GM12878 (cell line): ENCODE results near the gene PTPN13. TPM values are rescaled to one million over a fixed set of nuclear protein-coding genes. Genes with fewer than 3 reads are reported as not detected.

Experiments
- ATAC-seq: fragments of 200-7000 bp; cut with Tn5 transposase; 3 replicates; pipeline ENCODE4 v1.9.1; 2020; ENCODE audit warnings: mild to moderate bottlenecking, moderate library complexity
- BruUV-seq: library from RNA; stranded (reverse); fragments of 400-500 nt; replicated peaks from 2 replicates; lab custom pipeline; 2021; lab: Mats Ljungman, UMichigan
- CTCF ChIA-PET: fragments of 300-600 bp; sonication (Branson Sonifier 250); formaldehyde crosslinking; extraction: SDS; loops from one replicate; lab custom pipeline; 2021; ENCODE audit warnings: inconsistent platforms; lab: Yijun Ruan, JAX
- POLR2A ChIA-PET: fragments of 350-600 bp; formaldehyde crosslinking; extraction: SDS; loops from one replicate; lab custom pipeline; 2021; ENCODE audit warnings: inconsistent platforms; lab: Charles Lee
- RAD21 ChIA-PET: fragments of 300-600 bp; sonication (Branson Sonifier 250); formaldehyde crosslinking; loops from one replicate; lab custom pipeline; 2023; ENCODE audit warnings: antibody characterized with exemption; ENCODE audit not compliant: unreplicated experiment; lab: Charles Lee
- SMC1A ChIA-PET: fragments of 300-600 bp; sonication (Branson Sonifier 250); formaldehyde crosslinking; loops from one replicate; lab custom pipeline; 2023; ENCODE audit not compliant: unreplicated experiment, uncharacterized antibody; lab: Charles Lee
- DNase-seq: peaks from one replicate; pipeline ENCODE4 v3.0.0-alpha.2; 2011; ENCODE audit warnings: low read depth, low spot score
- FAIRE-seq: peaks from 3 replicates; lab custom pipeline; 2011; peaks lifted over from hg19 to GRCh38; lab: Jason Lieb, UNC
- H2AFZ ChIP-seq: 2 replicates; pipeline ENCODE4 v1.6.0; 2011; ENCODE audit warnings: low read depth, low read length, control low read depth; ENCODE audit not compliant: control insufficient read depth
- H3K27ac ChIP-seq: 2 replicates; pipeline ENCODE4 v1.5.1; 2011; ENCODE audit warnings: control low read depth; ENCODE audit not compliant: control insufficient read depth, insufficient read depth
- H3K27me3 ChIP-seq, 2 experiments: replicated peaks in 1 of 2; 2 replicates each; pipeline versions ENCODE4 v1.6.0 to v1.6.1; 2011; ENCODE audit warnings: low read length in 1 of 2; ENCODE audit not compliant: control insufficient read depth in 2 of 2, insufficient read depth in 2 of 2
- H3K36me3 ChIP-seq, 2 experiments: 2 replicates each; pipeline ENCODE4 v1.5.1; 2011; ENCODE audit warnings: low read length in 1 of 2; ENCODE audit not compliant: control insufficient read depth in 2 of 2, insufficient read depth in 2 of 2
- H3K4me1 ChIP-seq: 2 replicates; pipeline ENCODE4 v1.6.1; 2011; ENCODE audit warnings: mild to moderate bottlenecking, low read length, moderate library complexity, mixed read lengths; ENCODE audit not compliant: control insufficient read depth, insufficient read depth
- H3K4me2 ChIP-seq: 2 replicates; pipeline ENCODE4 v1.6.0; 2011; ENCODE audit warnings: control low read depth; ENCODE audit not compliant: control insufficient read depth, insufficient read depth
- H3K4me3 ChIP-seq: fragments of 200-600 bp; sonication (generic); 2 replicates; pipeline ENCODE4 v1.5.1; 2016
- H3K79me2 ChIP-seq: 2 replicates; pipeline ENCODE4 v1.6.0; 2011; ENCODE audit warnings: low read length; ENCODE audit not compliant: control insufficient read depth, insufficient read depth
- H3K9ac ChIP-seq: 2 replicates; pipeline ENCODE4 v1.8.0; 2011; ENCODE audit warnings: low read length, control low read depth, mixed read lengths; ENCODE audit not compliant: control insufficient read depth, insufficient read depth
- H3K9me3 ChIP-seq: replicated peaks from 3 replicates; pipeline ENCODE4 v1.5.1; 2011; ENCODE audit warnings: mild to moderate bottlenecking, low read length; ENCODE audit not compliant: control insufficient read depth, insufficient read depth
- H4K20me1 ChIP-seq: 2 replicates; pipeline ENCODE4 v1.6.0; 2011; ENCODE audit not compliant: control insufficient read depth, insufficient read depth
- CEBPB ChIP-seq, 2 experiments: fragments of 150-350 bp in 1 of 2; IDR thresholded peaks; 2 replicates each; pipeline ENCODE4 v1.6.1; 2012 to 2014; ENCODE audit warnings: low read depth in 2 of 2, low read length in 2 of 2, borderline replicate concordance in 1 of 2, inconsistent platforms in 1 of 2
- CREM ChIP-seq: IDR thresholded peaks from 2 replicates; pipeline ENCODE4 v1.6.1; 2014; ENCODE audit warnings: antibody characterized with exemption, low read depth
- HDAC2 ChIP-seq: fragments of 200-600 bp; sonication (generic); IDR thresholded peaks from 2 replicates; pipeline ENCODE4 v1.6.1; 2017
- RCOR1 ChIP-seq: conservative IDR thresholded peaks from 2 replicates; pipeline ENCODE4 v1.6.1; 2012; ENCODE audit warnings: low read depth, low read length, improper control_type of control experiment
- SMARCA5 ChIP-seq: fragments of 450-650 bp; IDR thresholded peaks from 2 replicates; pipeline ENCODE4 v1.6.1; 2017; ENCODE audit warnings: mild to moderate bottlenecking
- WGBS: methylation state at CpG from one replicate; pipeline ENCODE4 v1.1.6; 2016; ENCODE audit warnings: low lambda C conversion rate; ENCODE audit not compliant: insufficient replicate concordance, insufficient coverage; ENCODE audit errors: missing lambda C conversion rate; 5-methylcytosine and 5-hydroxymethylcytosine counted together
- in situ Hi-C: fragments of 300-500 bp; cut with MboI; formaldehyde crosslinking; loops from 9 replicates; pipeline ENCODE4 v1.14.3; 2018; ENCODE audit warnings: mixed read lengths
- intact Hi-C: fragments of 100-400 bp; cut with micrococcal nuclease; formaldehyde crosslinking; loops from one replicate; pipeline ENCODE4 v1.14.2; 2022; ENCODE audit not compliant: unreplicated experiment
- polyA plus RNA-seq, 11 experiments: library from polyadenylated mRNA; depleted of rRNA in 4 of 11; unstranded in 6 of 11; stranded (reverse) in 5 of 11; fragments of >200 nt; fragmentation: Nextera tagmentation in 4 of 11; fragmentation: Illumina TruSeq in 1 of 11; extraction: Ambion mirVana in 4 of 11; extraction: Trizol in 1 of 11; gene quantifications; 1 replicate in 1 of 11; 2 replicates in 10 of 11; pipeline versions ENCODE4 v1.2.1 to v1.2.3, GENCODE V29; 2011 to 2016; ENCODE audit warnings: inconsistent platforms in 2 of 11, missing spikeins in 2 of 11, low read depth in 1 of 11
- total RNA-seq, 4 experiments: library from RNA; depleted of rRNA in 3 of 4; stranded (reverse); fragments of >200 nt in 3 of 4; fragmentation: Illumina TruSeq in 1 of 4; extraction: Trizol in 1 of 4; gene quantifications; 2 replicates each; pipeline versions ENCODE4 v1.2.1 to v1.2.3, GENCODE V29; 2013 to 2021
- TF ChIP-seq, protein P1 (sequence below): fragments of 450-650 bp; IDR thresholded peaks from 2 replicates; pipeline ENCODE4 v1.6.1; 2017; ENCODE audit warnings: mild to moderate bottlenecking, moderate library complexity
- TF ChIP-seq, protein P2 (sequence below): fragments of 450-650 bp; IDR thresholded peaks from 2 replicates; pipeline ENCODE4 v1.6.1; 2017; ENCODE audit warnings: low read depth, mild to moderate bottlenecking, moderate library complexity
- TF ChIP-seq, protein P3 (sequence below): fragments of 450-650 bp; formaldehyde crosslinking; IDR thresholded peaks from 2 replicates; pipeline ENCODE4 v1.4.0; 2020; ENCODE audit warnings: mild to moderate bottlenecking, moderate library complexity
- TF ChIP-seq, protein P4 (sequence below): fragments of 450-650 bp; IDR thresholded peaks from 2 replicates; pipeline ENCODE4 v1.6.1; 2017; ENCODE audit warnings: borderline replicate concordance
- TF ChIP-seq, protein P5 (sequence below): IDR thresholded peaks from 2 replicates; pipeline ENCODE4 v1.6.1; 2011; ENCODE audit warnings: borderline replicate concordance, low read depth, mild to moderate bottlenecking, moderate library complexity, mixed read lengths, low read length; ENCODE audit not compliant: insufficient read depth; ENCODE audit errors: extremely low read length

The PTPN13 gene
- total and polyA plus RNA-seq, 10 of the 15 experiments (the other 5 are each of a cell fraction or from before 2014, with no cell fraction given), result 8.5 to 69.4 (median 33.9) TPM

DNA sequence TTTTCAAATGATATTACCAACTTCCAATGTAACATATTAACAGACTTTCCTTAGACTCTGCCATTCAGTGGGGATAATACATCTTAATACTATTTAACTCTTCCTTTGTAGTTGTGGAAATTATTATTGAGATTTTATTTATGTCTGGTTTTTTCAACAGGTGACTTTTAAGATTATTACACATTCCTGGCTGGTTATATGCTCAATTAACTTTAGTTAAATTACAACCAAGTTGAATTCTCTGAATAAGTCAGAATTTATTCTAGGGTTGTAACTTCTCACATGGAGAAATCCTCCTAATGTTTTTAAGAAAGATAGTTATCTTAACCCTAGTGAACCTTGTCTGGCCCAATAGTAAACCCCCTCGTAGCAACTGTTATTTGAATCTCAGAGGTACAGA is 147.7 kb downstream of the PTPN13 start (continued):
- TF ChIP-seq, protein P1, sequence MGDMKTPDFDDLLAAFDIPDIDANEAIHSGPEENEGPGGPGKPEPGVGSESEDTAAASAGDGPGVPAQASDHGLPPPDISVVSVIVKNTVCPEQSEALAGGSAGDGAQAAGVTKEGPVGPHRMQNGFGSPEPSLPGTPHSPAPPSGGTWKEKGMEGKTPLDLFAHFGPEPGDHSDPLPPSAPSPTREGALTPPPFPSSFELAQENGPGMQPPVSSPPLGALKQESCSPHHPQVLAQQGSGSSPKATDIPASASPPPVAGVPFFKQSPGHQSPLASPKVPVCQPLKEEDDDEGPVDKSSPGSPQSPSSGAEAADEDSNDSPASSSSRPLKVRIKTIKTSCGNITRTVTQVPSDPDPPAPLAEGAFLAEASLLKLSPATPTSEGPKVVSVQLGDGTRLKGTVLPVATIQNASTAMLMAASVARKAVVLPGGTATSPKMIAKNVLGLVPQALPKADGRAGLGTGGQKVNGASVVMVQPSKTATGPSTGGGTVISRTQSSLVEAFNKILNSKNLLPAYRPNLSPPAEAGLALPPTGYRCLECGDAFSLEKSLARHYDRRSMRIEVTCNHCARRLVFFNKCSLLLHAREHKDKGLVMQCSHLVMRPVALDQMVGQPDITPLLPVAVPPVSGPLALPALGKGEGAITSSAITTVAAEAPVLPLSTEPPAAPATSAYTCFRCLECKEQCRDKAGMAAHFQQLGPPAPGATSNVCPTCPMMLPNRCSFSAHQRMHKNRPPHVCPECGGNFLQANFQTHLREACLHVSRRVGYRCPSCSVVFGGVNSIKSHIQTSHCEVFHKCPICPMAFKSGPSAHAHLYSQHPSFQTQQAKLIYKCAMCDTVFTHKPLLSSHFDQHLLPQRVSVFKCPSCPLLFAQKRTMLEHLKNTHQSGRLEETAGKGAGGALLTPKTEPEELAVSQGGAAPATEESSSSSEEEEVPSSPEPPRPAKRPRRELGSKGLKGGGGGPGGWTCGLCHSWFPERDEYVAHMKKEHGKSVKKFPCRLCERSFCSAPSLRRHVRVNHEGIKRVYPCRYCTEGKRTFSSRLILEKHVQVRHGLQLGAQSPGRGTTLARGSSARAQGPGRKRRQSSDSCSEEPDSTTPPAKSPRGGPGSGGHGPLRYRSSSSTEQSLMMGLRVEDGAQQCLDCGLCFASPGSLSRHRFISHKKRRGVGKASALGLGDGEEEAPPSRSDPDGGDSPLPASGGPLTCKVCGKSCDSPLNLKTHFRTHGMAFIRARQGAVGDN, result no peak
- TF ChIP-seq RCOR1 (no peak), CREM (no peak)

DNA sequence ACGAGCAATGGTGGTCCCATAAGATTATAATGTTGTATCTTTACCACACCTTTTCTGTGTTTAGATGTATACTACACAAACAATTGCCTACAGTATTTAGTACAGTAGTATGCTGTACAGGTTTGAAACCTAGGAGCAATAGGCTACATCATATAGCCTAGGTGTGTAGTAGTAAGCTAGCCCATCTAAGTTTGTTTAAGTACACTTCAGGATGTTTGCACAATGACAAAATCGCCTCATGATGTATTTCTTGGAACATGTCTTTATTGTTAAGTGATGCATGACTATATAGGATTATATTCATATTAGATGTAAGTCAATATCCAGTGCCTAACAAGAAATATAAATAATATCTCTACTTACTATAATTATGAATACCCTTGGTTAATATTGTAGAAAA is 150.5 kb downstream of the PTPN13 start:
- 0% methylated on average over 2 of the region's 2 CpGs for WGBS
- Histone ChIP-seq H3K4me3 (no peak overlapping the region), H3K36me3 (peaks cover 0 to 4% of the 10 kb centered on the region in 2 experiments; a peak in 2 of 4 replicates), H3K79me2 (no peaks in the 10 kb centered on the region), H3K9me3 (no peaks in the 10 kb centered on the region; the same call in 2 of the 3 replicates), H3K4me2 (no peak overlapping the region), H2AFZ (no peak overlapping the region), H3K27me3 (no peaks in the 10 kb centered on the region), H4K20me1 (no peaks in the 10 kb centered on the region), H3K27ac (no peak overlapping the region), H3K4me1 (no peaks in the 10 kb centered on the region), H3K9ac (no peak overlapping the region)
- DNase-seq (no peak), FAIRE-seq (no peak), ATAC-seq (no peak)
- in situ Hi-C loops, result no loop called here
- SMC1A ChIA-PET, result no interaction called here
- CTCF ChIA-PET, result interaction anchor here (1.2 kb wide), 1 partner anchor 246 kb away, joined by 3 read pairs; no protein-coding TSS in a partner anchor
- POLR2A ChIA-PET, result interaction anchor here (0.6 to 1.3 kb wide), 2 partner anchors 15 to 36 kb away, joined by 3 to 4 read pairs; no protein-coding TSS in a partner anchor
- BruUV-seq, result no TSS peak
- intact Hi-C loops, result no loop called here
- RAD21 ChIA-PET, result interaction anchor here (1.0 kb wide), 1 partner anchor 222 kb away, joined by 3 read pairs; no protein-coding TSS in a partner anchor
- TF ChIP-seq, protein P2, sequence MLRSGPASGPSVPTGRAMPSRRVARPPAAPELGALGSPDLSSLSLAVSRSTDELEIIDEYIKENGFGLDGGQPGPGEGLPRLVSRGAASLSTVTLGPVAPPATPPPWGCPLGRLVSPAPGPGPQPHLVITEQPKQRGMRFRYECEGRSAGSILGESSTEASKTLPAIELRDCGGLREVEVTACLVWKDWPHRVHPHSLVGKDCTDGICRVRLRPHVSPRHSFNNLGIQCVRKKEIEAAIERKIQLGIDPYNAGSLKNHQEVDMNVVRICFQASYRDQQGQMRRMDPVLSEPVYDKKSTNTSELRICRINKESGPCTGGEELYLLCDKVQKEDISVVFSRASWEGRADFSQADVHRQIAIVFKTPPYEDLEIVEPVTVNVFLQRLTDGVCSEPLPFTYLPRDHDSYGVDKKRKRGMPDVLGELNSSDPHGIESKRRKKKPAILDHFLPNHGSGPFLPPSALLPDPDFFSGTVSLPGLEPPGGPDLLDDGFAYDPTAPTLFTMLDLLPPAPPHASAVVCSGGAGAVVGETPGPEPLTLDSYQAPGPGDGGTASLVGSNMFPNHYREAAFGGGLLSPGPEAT, result no peak
- TF ChIP-seq, protein P3, sequence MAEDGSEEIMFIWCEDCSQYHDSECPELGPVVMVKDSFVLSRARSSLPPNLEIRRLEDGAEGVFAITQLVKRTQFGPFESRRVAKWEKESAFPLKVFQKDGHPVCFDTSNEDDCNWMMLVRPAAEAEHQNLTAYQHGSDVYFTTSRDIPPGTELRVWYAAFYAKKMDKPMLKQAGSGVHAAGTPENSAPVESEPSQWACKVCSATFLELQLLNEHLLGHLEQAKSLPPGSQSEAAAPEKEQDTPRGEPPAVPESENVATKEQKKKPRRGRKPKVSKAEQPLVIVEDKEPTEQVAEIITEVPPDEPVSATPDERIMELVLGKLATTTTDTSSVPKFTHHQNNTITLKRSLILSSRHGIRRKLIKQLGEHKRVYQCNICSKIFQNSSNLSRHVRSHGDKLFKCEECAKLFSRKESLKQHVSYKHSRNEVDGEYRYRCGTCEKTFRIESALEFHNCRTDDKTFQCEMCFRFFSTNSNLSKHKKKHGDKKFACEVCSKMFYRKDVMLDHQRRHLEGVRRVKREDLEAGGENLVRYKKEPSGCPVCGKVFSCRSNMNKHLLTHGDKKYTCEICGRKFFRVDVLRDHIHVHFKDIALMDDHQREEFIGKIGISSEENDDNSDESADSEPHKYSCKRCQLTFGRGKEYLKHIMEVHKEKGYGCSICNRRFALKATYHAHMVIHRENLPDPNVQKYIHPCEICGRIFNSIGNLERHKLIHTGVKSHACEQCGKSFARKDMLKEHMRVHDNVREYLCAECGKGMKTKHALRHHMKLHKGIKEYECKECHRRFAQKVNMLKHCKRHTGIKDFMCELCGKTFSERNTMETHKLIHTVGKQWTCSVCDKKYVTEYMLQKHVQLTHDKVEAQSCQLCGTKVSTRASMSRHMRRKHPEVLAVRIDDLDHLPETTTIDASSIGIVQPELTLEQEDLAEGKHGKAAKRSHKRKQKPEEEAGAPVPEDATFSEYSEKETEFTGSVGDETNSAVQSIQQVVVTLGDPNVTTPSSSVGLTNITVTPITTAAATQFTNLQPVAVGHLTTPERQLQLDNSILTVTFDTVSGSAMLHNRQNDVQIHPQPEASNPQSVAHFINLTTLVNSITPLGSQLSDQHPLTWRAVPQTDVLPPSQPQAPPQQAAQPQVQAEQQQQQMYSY, result no peak
- TF ChIP-seq CEBPB (IDR thresholded peaks at IDR 0.05; ENCODE audit: borderline replicate concordance in 1 of 2, low read depth in 2 of 2, low read length in 2 of 2), result no peak
- TF ChIP-seq, protein P4, sequence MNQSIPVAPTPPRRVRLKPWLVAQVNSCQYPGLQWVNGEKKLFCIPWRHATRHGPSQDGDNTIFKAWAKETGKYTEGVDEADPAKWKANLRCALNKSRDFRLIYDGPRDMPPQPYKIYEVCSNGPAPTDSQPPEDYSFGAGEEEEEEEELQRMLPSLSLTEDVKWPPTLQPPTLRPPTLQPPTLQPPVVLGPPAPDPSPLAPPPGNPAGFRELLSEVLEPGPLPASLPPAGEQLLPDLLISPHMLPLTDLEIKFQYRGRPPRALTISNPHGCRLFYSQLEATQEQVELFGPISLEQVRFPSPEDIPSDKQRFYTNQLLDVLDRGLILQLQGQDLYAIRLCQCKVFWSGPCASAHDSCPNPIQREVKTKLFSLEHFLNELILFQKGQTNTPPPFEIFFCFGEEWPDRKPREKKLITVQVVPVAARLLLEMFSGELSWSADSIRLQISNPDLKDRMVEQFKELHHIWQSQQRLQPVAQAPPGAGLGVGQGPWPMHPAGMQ, result no peak
- TF ChIP-seq SMARCA5, result no peak
- no peak for TF ChIP-seq HDAC2
- TF ChIP-seq, protein P5, sequence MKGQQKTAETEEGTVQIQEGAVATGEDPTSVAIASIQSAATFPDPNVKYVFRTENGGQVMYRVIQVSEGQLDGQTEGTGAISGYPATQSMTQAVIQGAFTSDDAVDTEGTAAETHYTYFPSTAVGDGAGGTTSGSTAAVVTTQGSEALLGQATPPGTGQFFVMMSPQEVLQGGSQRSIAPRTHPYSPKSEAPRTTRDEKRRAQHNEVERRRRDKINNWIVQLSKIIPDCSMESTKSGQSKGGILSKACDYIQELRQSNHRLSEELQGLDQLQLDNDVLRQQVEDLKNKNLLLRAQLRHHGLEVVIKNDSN, result no peak
